ENCODE results near the gene INPP5K. TPM values are rescaled to one million over a fixed set of nuclear protein-coding genes. Genes with fewer than 3 reads are reported as not detected.
"Not testable (repeated sequence)": the region's sequence is repeated elsewhere in the genome, so short reads cannot be mapped to it uniquely, and the experiment has no call there.

INPP5K gene
- total RNA-seq, 1 donor from 2014 or later: 31.6 TPM

DNA sequence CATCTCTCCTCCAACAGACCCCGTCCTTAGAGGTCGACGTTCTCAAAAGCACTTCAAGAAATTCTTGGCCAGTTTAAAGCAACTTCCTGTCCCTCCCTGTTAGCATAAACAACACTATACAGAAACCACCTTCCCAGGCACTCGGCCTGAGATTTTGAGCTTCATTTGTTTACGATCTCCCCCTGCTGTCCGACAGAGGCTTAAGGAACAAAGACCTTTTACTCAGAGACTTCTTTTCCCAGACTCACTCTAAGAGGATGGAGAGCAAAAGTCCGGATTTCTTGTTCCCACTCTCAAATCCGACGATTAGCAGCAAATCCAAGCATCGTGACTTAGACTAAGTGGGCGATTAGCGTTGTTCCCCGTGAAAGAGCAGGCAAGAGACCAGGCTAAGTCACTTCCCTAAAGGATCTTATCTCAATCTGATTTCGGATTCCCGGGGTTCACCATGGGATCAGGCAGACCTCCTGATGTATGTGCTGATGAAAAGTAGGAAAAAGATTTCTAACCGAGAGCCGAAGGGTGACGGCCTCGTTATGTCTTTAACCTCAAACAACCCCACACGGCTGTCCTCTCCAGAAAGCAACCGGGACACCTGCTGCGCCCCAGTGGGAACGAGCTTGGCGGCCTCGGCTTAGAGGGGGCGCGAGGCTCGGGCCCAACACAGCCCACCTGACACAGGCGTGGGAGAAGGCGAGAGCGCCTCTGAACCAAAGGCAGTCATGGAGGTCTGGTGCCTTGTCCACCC lies 598 bp downstream of the INPP5K start:
- TF ChIP-seq CTCF (IDR thresholded peaks at IDR 0.05; ENCODE audit: insufficient read depth, low read length, severe bottlenecking): peak; percentile 68
- H3K27me3 ChIP-seq (ENCODE audit: control insufficient read depth, insufficient read depth, low read length): no peaks in the 10 kb centered on the region
- peaks cover 2% of the 10 kb centered on the region for H3K36me3 ChIP-seq (ENCODE audit: control insufficient read depth, insufficient read depth, low read length)
- H3K4me3 ChIP-seq (ENCODE audit: low read depth, low read length): peak overlapping the region; percentile 93
- DNase-seq (ENCODE audit: low read depth) (peak; percentile 83), FAIRE-seq (peak; percentile 83)

- peak; percentile 76 for DNase-seq (ENCODE audit: low read depth)
- no peaks in the 10 kb centered on the region for H3K27me3 ChIP-seq (ENCODE audit: control insufficient read depth, insufficient read depth, low read length)
Observed at GRCh38 chr17:1512351-1512750, 4.1 kb downstream of the INPP5K start.

GRCh38 chr17:1511756-1512321 lies 4.6 kb downstream of the INPP5K start:
- H3K27me3 ChIP-seq (ENCODE audit: control insufficient read depth, insufficient read depth, low read length): no peaks in the 10 kb centered on the region
- TF ChIP-seq CTCF (IDR thresholded peaks at IDR 0.05; ENCODE audit: insufficient read depth, low read length, severe bottlenecking): no peak
- H3K4me3 ChIP-seq (ENCODE audit: low read depth, low read length): no peak overlapping the region
- DNase-seq (ENCODE audit: low read depth): peak; percentile 71
- FAIRE-seq: peak; percentile 86
- H3K36me3 ChIP-seq (ENCODE audit: control insufficient read depth, insufficient read depth, low read length): peaks cover 9% of the 10 kb centered on the region

More at GRCh38 chr17:1512351-1512750, 4.1 kb downstream of the INPP5K start:
- TF ChIP-seq CTCF (IDR thresholded peaks at IDR 0.05; ENCODE audit: insufficient read depth, low read length, severe bottlenecking): no peak
- no peak overlapping the region for H3K4me3 ChIP-seq (ENCODE audit: low read depth, low read length)
- H3K36me3 ChIP-seq (ENCODE audit: control insufficient read depth, insufficient read depth, low read length): peaks cover 9% of the 10 kb centered on the region
- no peak for FAIRE-seq

DNA sequence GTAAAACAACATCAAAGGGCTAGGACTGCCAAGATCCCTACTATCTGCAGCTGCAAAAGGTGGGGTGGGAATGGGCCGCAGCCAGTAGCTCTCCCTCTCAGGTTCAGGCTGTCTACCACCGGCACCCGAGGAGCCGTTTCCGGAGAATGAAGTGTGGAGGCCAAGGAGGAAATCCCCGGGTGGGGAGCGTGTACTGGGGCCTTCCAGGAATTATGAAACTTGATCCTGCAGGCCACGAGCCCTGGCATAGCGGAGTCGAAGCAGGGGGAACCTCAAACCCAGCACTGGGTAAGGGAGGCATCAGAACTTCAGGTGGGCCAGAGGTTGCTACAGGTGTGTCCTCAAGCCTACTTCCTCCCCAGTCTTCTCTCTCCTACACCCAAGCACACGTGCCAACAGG lies 5.1 kb downstream of the INPP5K start:
- FAIRE-seq (no peak), DNase-seq (ENCODE audit: low read depth) (peak; percentile 29)
- Histone ChIP-seq H3K27me3 (ENCODE audit: control insufficient read depth, insufficient read depth, low read length) (no peaks in the 10 kb centered on the region), H3K4me3 (ENCODE audit: low read depth, low read length) (no peak overlapping the region), H3K36me3 (ENCODE audit: control insufficient read depth, insufficient read depth, low read length) (peaks cover 9% of the 10 kb centered on the region)
- TF ChIP-seq CTCF (IDR thresholded peaks at IDR 0.05; ENCODE audit: insufficient read depth, low read length, severe bottlenecking): no peak

- no peak overlapping the region for H3K4me3 ChIP-seq (ENCODE audit: low read depth, low read length)
- DNase-seq (ENCODE audit: low read depth) (peak; percentile 19), FAIRE-seq (no peak)
- H3K36me3 ChIP-seq (ENCODE audit: control insufficient read depth, insufficient read depth, low read length): peaks cover 11% of the 10 kb centered on the region
- TF ChIP-seq CTCF (IDR thresholded peaks at IDR 0.05; ENCODE audit: insufficient read depth, low read length, severe bottlenecking): no peak
- H3K27me3 ChIP-seq (ENCODE audit: control insufficient read depth, insufficient read depth, low read length): no peaks in the 10 kb centered on the region
Observed at GRCh38 chr17:1509290-1509881, 7.0 kb downstream of the INPP5K start.

DNA sequence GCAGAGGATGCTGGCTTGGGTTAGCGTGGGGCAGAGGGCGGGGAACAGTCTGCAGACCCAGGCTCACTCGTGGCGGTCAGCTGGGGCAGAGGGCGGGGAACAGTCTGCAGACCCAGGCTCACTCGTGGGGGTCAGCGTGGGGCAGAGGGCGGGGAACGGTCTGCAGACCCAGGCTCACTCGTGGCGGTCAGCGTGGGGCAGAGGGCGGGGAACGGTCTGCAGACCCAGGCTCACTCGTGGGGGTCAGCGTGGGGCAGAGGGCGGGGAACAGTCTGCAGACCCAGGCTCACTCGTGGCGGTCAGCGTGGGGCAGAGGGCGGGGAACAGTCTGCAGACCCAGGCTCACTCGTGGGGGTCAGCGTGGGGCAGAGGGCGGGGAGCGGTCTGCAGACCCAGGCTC lies 7.7 kb downstream of the INPP5K start:
- H3K36me3 ChIP-seq (ENCODE audit: control insufficient read depth, insufficient read depth, low read length): peaks cover 11% of the 10 kb centered on the region
- not testable (repeated sequence) for DNase-seq (ENCODE audit: low read depth); FAIRE-seq; H3K27me3 ChIP-seq (ENCODE audit: control insufficient read depth, insufficient read depth, low read length); H3K4me3 ChIP-seq (ENCODE audit: low read depth, low read length)

Measured in bronchial epithelial cell (primary cell).